ENCODE measurements around the gene FUT1. TPM values are rescaled to one million over a fixed set of nuclear protein-coding genes. Genes with fewer than 3 reads are reported as not detected.
"Not testable (repeated sequence)": the region's sequence is repeated elsewhere in the genome, so short reads cannot be mapped to it uniquely, and the experiment has no call there.

Gene FUT1
- total RNA-seq (2014; rRNA removed): not detected in 2 replicates
- polyA plus RNA-seq (2012): not detected

GRCh38 chr19:48752496-48753365, at the start of gene FUT1:
Gene FUT1, minus strand, starts transcription at chr19:48752641. Its CDS starts 1,360 bp downstream, at chr19:48751281.
- DNase-seq (ENCODE audit: low read depth): no peak

GRCh38 chr19:48799358-48800300, 47.2 kb upstream of the FUT1 start:
- no peak for DNase-seq (ENCODE audit: low read depth)

- DNase-seq (ENCODE audit: low read depth): no peak
These were observed 46.5 kb upstream of the FUT1 start for GRCh38 chr19:48798937-48799336.

- DNase-seq (ENCODE audit: low read depth): no peak
These were observed 44.7 kb upstream of the FUT1 start for GRCh38 chr19:48797103-48797502.

GRCh38 chr19:48796298-48797083, 44.0 kb upstream of the FUT1 start:
- no peak for DNase-seq (ENCODE audit: low read depth)

GRCh38 chr19:48795685-48796070, 43.2 kb upstream of the FUT1 start:
- DNase-seq (ENCODE audit: low read depth): no peak

- peak; percentile 94 for DNase-seq (ENCODE audit: low read depth)
These were observed 42.7 kb upstream of the FUT1 start for GRCh38 chr19:48795055-48795684.

GRCh38 chr19:48794291-48794690, 41.9 kb upstream of the FUT1 start:
- no peak for DNase-seq (ENCODE audit: low read depth)

GRCh38 chr19:48793271-48793670, 40.8 kb upstream of the FUT1 start:
- no peak for DNase-seq (ENCODE audit: low read depth)

- DNase-seq (ENCODE audit: low read depth): not testable (repeated sequence)
These were observed 34.9 kb upstream of the FUT1 start for GRCh38 chr19:48787331-48787730.

- DNase-seq (ENCODE audit: low read depth): not testable (repeated sequence)
These were observed 34.0 kb upstream of the FUT1 start for GRCh38 chr19:48786422-48786821.

- DNase-seq (ENCODE audit: low read depth): no peak
These were observed 32.1 kb upstream of the FUT1 start for GRCh38 chr19:48784527-48784926.

GRCh38 chr19:48780631-48781391, 28.4 kb upstream of the FUT1 start:
- DNase-seq (ENCODE audit: low read depth): peak; percentile 46

GRCh38 chr19:48779636-48780035, 27.2 kb upstream of the FUT1 start:
- DNase-seq (ENCODE audit: low read depth): no peak

- DNase-seq (ENCODE audit: low read depth): no peak
These were observed 25.3 kb upstream of the FUT1 start for GRCh38 chr19:48777720-48778119.

GRCh38 chr19:48777139-48777538, 24.7 kb upstream of the FUT1 start:
- DNase-seq (ENCODE audit: low read depth): no peak

GRCh38 chr19:48772503-48772953, 20.1 kb upstream of the FUT1 start:
- DNase-seq (ENCODE audit: low read depth): no peak

GRCh38 chr19:48770734-48771472, 18.5 kb upstream of the FUT1 start:
- no peak for DNase-seq (ENCODE audit: low read depth)

- DNase-seq (ENCODE audit: low read depth): peak; percentile 91
These were observed 17.8 kb upstream of the FUT1 start for GRCh38 chr19:48770266-48770665.
